ENCODE results near the gene CNNM1.
A peak's percentile ranks its signal among the peaks of the same experiment; 100 is the strongest.

Gene CNNM1

DNA sequence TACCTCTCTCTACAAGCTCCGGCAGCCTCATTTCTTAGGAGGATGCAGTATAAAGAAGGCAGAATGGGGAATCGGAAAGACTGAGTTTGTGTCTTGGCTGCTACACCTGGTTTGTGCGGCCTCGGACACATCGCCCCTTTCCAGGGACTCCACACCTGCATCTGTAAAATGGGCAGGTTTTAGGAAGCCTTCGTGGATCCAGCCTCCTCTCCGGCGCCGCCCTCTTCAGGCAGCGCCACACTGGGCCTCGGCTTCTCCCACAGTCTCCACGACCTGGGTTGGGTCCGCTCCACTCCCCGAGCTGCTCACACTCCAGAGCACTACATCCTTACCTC is 100.9 kb downstream of the CNNM1 start:
- in situ Hi-C loops (cut with HindIII; ENCODE audit: low pct_ligation_motif_present, low pct_unique_long_range_greater_than_20kb, low sequenced_read_pairs) = loop anchor here (25.0 kb wide), 1 partner anchor 182 kb away; the partner anchor contains the start of gene SLC25A28
- DNase-seq = peak; percentile 34

DNA sequence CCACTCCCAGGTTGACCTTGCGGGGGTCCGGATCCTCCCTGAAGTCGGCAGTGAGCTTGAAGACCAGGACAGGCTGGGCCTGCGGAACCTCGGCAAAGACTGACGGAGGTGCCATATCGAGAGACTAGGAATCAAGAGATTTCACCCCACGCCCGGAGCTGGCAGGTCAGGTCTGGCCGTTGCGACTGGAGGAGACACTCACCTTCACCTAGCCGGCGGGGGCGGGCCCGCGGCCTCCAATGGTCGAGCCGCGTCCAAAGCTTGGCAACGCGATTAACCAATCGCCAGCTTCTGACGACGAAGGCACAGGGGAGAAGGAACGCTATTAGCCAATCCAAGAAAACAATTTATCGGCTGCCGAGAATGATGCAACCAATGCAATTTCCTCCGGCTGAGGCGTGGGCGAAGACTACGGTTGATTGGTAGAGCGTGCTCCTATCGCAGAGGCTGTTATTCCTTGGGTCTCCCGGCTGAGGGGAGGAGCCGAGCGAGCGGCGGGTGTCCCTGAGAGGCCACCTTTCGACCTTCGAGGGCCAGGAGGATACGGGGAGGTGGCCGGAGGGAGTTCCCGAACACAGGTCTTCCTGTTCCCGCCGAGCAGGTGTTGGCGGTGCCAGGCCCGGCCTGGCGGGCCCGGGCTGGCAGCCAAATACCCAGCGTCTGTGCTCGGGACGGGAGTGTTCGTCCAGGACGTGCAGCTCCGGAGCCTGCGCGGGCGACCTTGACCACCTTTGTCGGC is 101.5 kb downstream of the CNNM1 start, which contains the start of gene GOT1:
Gene GOT1, minus strand, starts transcription at position 174 of the 739 bp plus-strand sequence. Its CDS starts 59 bp downstream, at position 115.
- in situ Hi-C loops (cut with HindIII; ENCODE audit: low pct_ligation_motif_present, low pct_unique_long_range_greater_than_20kb, low sequenced_read_pairs) = loop anchor here (25.0 kb wide), 1 partner anchor 182 kb away; the partner anchor contains the start of gene SLC25A28
- DNase-seq = peak; percentile 100

DNA sequence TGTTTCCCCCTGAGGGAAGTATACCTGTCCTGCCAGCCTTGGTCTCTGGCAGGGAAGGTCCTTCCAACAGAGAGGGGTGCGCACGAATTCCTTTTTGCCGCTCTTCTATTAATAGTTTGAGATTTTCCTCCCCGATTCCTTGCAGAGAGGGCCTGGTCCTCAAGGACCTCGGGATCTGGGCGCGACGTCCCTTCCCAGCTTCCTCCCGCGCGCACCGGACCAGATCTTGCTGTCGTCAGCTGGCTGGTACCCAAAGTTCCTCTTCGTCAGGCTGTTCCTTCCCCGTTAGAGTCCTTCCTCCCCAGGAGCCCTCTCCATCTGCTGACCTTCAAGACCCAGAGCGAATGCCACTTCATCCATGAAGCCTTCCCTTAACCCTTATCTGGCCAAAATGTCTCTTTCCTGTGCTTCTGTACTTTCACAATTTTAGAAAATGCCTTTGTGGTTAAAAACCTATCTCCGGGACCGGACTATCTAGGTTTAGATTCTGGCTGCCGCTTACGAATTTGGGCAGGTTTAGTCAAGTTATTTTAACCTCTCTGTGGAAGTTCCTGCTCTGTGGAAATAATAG is 102.1 kb downstream of the CNNM1 start:
- in situ Hi-C loops (cut with HindIII; ENCODE audit: low pct_ligation_motif_present, low pct_unique_long_range_greater_than_20kb, low sequenced_read_pairs) = loop anchor here (25.0 kb wide), 1 partner anchor 181 kb away; the partner anchor contains the start of gene SLC25A28
- DNase-seq = peak; percentile 69

DNA sequence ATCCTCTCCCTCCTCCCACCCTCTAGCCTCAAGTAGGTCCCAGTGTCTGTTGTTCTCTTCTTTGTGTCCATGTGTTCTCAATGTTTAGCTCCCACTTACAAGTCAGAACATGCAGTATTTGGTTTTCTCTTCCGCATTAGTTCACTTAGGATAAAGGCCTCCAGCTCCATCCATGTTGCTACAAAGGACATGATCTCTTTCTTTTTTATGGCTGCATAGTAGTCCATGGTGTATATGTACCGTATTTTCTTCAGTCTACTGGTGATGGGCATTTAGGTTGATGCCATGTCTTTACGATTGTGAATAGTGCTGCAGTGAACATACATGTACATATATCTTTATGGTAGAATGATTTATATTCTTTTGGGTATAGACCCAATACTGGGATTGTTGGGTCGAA is 102.9 kb downstream of the CNNM1 start:
- no peak for DNase-seq
- in situ Hi-C loops (cut with HindIII; ENCODE audit: low pct_ligation_motif_present, low pct_unique_long_range_greater_than_20kb, low sequenced_read_pairs) = loop anchor here (25.0 kb wide), 1 partner anchor 180 kb away; the partner anchor contains the start of gene SLC25A28

DNA sequence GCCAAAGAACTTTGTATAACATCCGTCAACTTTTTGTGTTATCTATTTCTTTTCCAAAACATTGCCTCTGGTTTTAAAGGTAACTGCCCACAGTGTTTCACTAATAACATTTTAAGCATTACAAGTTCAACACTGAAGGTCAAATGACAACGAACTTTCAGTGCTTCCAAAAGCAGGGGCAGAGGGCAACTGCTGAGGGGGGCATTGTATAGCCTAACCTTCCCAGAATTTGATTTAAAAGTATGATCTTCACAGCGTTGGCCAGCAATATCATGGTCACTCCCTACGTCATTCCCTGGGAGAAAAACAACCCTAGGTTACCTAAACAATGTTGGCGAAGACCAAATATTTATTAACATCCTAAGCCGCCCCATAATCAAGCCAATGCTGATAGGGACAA is 103.7 kb downstream of the CNNM1 start:
- in situ Hi-C loops (cut with HindIII; ENCODE audit: low pct_ligation_motif_present, low pct_unique_long_range_greater_than_20kb, low sequenced_read_pairs) = loop anchor here (25.0 kb wide), 1 partner anchor 179 kb away; the partner anchor contains the start of gene SLC25A28
- no peak for DNase-seq

DNA sequence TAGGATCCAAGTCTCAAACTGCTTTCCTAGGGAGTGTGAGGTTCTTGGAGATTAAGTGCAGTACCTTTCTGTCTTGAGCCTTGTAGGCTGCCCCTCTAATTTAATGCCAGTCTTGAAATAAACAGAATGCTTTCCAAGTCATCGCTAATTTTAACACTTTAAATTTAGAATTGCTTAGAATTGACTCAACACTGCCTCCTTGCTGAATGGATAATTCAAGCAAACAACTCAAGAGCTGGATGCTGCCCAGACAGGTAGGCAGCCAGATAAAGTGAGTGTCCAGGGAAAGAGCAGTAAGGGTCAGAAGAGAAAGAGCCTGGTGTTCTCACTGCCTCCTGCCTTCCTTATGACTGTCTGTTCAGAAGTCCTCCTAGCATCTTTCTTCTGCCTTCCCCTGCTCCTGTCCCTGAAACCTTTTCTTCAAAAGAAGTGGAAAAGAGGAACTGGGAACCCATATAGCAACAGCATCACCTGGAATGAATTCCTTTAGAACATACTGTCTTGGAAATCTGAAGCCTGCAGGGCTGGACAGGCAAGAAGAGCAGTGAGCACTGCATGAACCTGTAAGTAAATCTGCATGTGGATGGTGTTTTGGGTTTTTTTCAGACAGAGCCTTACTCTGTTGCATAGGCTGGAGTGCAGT is 104.3 kb downstream of the CNNM1 start:
- in situ Hi-C loops (cut with HindIII; ENCODE audit: low pct_ligation_motif_present, low pct_unique_long_range_greater_than_20kb, low sequenced_read_pairs) = loop anchor here (25.0 kb wide), 1 partner anchor 179 kb away; the partner anchor contains the start of gene SLC25A28
- DNase-seq = peak; percentile 23

DNA sequence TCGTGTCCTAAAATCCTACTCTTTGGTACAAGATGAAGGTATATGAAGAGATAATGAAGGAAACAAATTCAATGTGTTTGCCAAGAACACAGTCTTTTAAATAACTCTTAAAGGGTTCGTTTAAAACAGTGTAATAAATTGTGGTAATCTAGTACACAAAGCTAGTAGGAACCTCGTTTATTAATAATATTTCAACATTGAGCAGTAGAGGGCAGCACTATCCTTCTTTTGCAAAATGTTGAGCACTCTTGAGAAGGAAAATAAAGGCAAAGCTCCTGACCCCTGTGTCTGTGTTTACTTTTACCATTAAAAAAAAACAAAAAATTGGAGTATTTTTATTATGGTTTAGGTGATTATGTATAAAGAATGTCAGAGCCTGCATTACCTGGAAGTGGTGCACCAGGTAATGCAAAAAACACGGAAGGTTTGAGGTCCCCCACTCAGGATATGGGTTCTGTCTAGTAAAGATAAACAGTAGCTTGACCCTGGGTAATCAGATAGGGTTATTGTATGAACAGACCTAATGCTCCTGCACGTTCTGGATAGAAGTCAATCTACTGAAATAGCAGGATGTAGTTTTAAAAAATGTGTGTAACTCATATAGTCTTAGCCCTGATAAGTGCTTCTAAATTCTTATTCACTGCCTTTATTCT is 107.0 kb downstream of the CNNM1 start:
- peak; percentile 69 for DNase-seq
- in situ Hi-C loops (cut with HindIII; ENCODE audit: low pct_ligation_motif_present, low pct_unique_long_range_greater_than_20kb, low sequenced_read_pairs) = loop anchor here (25.0 kb wide), 1 partner anchor 176 kb away; the partner anchor contains the start of gene SLC25A28

DNA sequence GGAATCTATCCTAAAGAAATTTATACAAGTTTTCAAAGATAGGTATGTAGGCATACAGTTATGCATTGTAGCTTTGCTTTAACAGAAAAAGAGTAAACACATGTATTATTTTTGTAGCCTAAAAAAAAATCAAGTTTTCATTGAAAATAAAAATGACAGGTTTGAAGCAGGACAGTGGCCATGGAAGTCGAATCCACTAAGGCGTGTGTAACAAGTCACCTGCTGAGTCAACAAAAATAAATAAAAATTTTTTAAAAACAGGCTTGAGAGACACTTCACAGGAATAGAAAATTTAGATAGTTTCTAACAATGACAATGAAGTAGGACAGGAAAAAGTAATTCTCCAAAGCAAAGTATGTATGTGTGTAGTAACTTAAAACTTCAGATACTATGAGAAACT is 109.7 kb downstream of the CNNM1 start:
- in situ Hi-C loops (cut with HindIII; ENCODE audit: low pct_ligation_motif_present, low pct_unique_long_range_greater_than_20kb, low sequenced_read_pairs) = loop anchor here (25.0 kb wide), 1 partner anchor 173 kb away; the partner anchor contains the start of gene SLC25A28
- DNase-seq = no peak

DNA sequence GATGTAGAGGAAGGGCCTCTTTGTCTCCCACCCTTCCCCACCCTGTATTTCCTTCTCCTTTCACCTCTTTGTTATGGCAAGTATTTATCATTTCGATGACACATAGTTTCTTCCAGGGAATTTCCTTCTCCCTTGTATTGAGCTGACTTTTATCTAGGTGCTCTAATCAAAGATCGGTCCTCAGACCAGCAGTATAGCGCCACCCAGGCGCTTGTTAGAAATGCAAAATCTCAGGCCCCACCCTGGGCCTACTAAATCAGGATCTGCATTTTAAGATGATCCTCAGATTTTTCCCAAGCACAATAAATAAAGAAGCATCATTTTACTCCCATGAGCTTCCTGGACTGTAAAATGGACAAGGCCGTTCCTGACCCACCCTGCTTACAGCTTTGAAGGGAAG is 113.2 kb downstream of the CNNM1 start:
- DNase-seq = no peak
- in situ Hi-C loops (cut with HindIII; ENCODE audit: low pct_ligation_motif_present, low pct_unique_long_range_greater_than_20kb, low sequenced_read_pairs) = loop anchor here (25.0 kb wide), 1 partner anchor 170 kb away; the partner anchor contains the start of gene SLC25A28

DNA sequence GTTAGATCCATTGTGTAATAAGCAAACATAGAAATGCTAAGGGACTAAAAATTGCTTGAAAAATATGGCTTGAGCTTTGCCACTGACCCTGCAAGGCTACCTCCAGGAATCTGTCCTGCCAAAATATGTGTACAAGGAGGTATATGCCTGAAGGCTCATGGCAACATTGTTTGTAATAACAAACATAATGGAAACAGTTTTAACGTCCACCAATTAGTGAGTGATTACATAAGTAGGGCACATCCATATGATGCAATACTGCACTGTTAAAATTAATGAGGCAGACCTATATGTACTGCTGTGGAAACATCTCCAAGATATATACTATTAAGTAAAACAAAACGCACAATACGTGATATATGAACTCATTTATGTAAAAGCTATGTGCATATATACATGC is 114.3 kb downstream of the CNNM1 start:
- no peak for DNase-seq
- in situ Hi-C loops (cut with HindIII; ENCODE audit: low pct_ligation_motif_present, low pct_unique_long_range_greater_than_20kb, low sequenced_read_pairs) = loop anchor here (25.0 kb wide), 1 partner anchor 169 kb away; the partner anchor contains the start of gene SLC25A28

All from ACHN (cell line).